Limb (tissue), 2 donors: Measurements from ENCODE around the gene IL36A.

Experiments used
- DNase-seq, 2 donors: peaks; one replicate each; pipeline ENCODE4 v3.0.0-alpha.2; 2016; ENCODE audit errors: extremely low spot score in 2 of 2

Gene IL36A

GRCh38 chr2:113002677-113003076, 2.6 kb upstream of the IL36A start:
- DNase-seq, result no peak

- no peak for DNase-seq
These were observed 2.0 kb downstream of the IL36A start for GRCh38 chr2:113007250-113007649.

GRCh38 chr2:113009622-113010021, 4.4 kb downstream of the IL36A start:
- no peak for DNase-seq

- no peak for DNase-seq
These were observed 4.8 kb downstream of the IL36A start for GRCh38 chr2:113010088-113010487.

GRCh38 chr2:113011108-113011507, 5.8 kb downstream of the IL36A start:
- DNase-seq, result no peak

GRCh38 chr2:113012436-113013335, 7.4 kb downstream of the IL36A start:
- DNase-seq, result no peak

GRCh38 chr2:113013336-113013661, 8.0 kb downstream of the IL36A start:
- no peak for DNase-seq

GRCh38 chr2:113014067-113014466, 8.8 kb downstream of the IL36A start:
- DNase-seq, result no peak

GRCh38 chr2:113015042-113015441, 9.8 kb downstream of the IL36A start:
- no peak for DNase-seq

GRCh38 chr2:113015655-113016054, 10.4 kb downstream of the IL36A start:
- no peak for DNase-seq

GRCh38 chr2:113018509-113018908, 13.2 kb downstream of the IL36A start:
- DNase-seq, result no peak

GRCh38 chr2:113021312-113021711, 16.1 kb downstream of the IL36A start:
- no peak for DNase-seq

- no peak for DNase-seq
These were observed 19.5 kb downstream of the IL36A start for GRCh38 chr2:113024764-113025163.

GRCh38 chr2:113025737-113026136, 20.5 kb downstream of the IL36A start:
- no peak for DNase-seq

- DNase-seq, result no peak
These were observed 22.4 kb downstream of the IL36A start for GRCh38 chr2:113027691-113028090.

- no peak for DNase-seq
These were observed 22.9 kb downstream of the IL36A start for GRCh38 chr2:113028112-113028511.

- DNase-seq, result no peak
These were observed 27.5 kb downstream of the IL36A start for GRCh38 chr2:113032737-113033136.

- DNase-seq, result no peak
These were observed 28.8 kb downstream of the IL36A start for GRCh38 chr2:113034016-113034415.

- DNase-seq, result no peak
These were observed 31.5 kb downstream of the IL36A start for GRCh38 chr2:113036763-113037162.

GRCh38 chr2:113038291-113038690, 33.0 kb downstream of the IL36A start:
- no peak for DNase-seq

- DNase-seq, result no peak
These were observed 33.9 kb downstream of the IL36A start for GRCh38 chr2:113039158-113039557.

GRCh38 chr2:113039719-113040118, 34.5 kb downstream of the IL36A start:
- no peak for DNase-seq

GRCh38 chr2:113041871-113042270, 36.6 kb downstream of the IL36A start:
- DNase-seq, result no peak

GRCh38 chr2:113046465-113046864, 41.2 kb downstream of the IL36A start:
- DNase-seq, result no peak
